Neutrophil (primary cell): ENCODE results near the gene PTPA.

Source experiments
- H3K27ac ChIP-seq: fragments of 200-600 bp; sonication (generic); 2 replicates; pipeline ENCODE4 v1.5.1; 2016; ENCODE audit warnings: mild to moderate bottlenecking, moderate library complexity
- H3K27me3 ChIP-seq: fragments of 200-600 bp; sonication (generic); 2 replicates; pipeline ENCODE4 v1.6.0; 2016; ENCODE audit warnings: mild to moderate bottlenecking
- H3K36me3 ChIP-seq: fragments of 200-600 bp; sonication (generic); 2 replicates; pipeline ENCODE4 v1.5.1; 2017
- H3K4me1 ChIP-seq, 2 experiments: fragments of 200-600 bp in 1 of 2; sonication (generic) in 1 of 2; 1 replicate in 1 of 2; 2 replicates in 1 of 2; pipeline versions ENCODE4 v1.5.1 to v1.6.1; 2013 to 2016; ENCODE audit warnings: low read depth in 1 of 2, low read length in 1 of 2, mild to moderate bottlenecking in 1 of 2, moderate library complexity in 1 of 2; ENCODE audit not compliant: control insufficient read depth in 1 of 2, insufficient read depth in 1 of 2
- H3K4me3 ChIP-seq, 2 experiments: fragments of 200-600 bp in 1 of 2; sonication (generic) in 1 of 2; 1 replicate in 1 of 2; 2 replicates in 1 of 2; pipeline ENCODE4 v1.5.1; 2013 to 2016; ENCODE audit warnings: low read depth in 1 of 2, low read length in 1 of 2, mild to moderate bottlenecking in 1 of 2, moderate library complexity in 1 of 2
- H3K9me3 ChIP-seq: fragments of 200-600 bp; sonication (generic); 2 replicates; pipeline ENCODE4 v1.5.1; 2016
- TF ChIP-seq, protein P1 (sequence below): fragments of 200-600 bp; sonication (generic); IDR thresholded peaks from 2 replicates; pipeline ENCODE4 v1.5.1; 2016; ENCODE audit warnings: antibody characterized with exemption

Gene PTPA

DNA sequence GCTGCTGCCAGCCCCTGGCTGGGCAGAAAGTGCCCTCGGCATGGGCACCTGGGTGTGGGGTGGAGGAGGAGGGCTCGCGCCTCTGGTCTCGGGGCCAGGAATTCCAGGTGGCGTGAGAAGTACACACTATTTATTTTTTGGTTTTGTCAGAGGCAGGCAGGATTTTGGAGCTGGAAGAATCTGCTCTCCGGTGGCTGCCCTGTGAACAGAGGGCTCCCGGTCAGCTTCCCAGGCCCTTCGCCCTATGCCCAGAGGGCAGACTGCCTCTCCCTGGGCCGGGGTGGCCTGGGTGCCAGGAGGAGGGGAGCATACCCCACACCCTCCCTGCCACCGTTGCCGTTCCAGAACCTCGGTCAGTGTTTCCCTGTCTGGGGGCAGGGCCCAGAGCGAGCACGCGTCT, 22.0 kb upstream of the PTPA start:
- TF ChIP-seq, protein P1, sequence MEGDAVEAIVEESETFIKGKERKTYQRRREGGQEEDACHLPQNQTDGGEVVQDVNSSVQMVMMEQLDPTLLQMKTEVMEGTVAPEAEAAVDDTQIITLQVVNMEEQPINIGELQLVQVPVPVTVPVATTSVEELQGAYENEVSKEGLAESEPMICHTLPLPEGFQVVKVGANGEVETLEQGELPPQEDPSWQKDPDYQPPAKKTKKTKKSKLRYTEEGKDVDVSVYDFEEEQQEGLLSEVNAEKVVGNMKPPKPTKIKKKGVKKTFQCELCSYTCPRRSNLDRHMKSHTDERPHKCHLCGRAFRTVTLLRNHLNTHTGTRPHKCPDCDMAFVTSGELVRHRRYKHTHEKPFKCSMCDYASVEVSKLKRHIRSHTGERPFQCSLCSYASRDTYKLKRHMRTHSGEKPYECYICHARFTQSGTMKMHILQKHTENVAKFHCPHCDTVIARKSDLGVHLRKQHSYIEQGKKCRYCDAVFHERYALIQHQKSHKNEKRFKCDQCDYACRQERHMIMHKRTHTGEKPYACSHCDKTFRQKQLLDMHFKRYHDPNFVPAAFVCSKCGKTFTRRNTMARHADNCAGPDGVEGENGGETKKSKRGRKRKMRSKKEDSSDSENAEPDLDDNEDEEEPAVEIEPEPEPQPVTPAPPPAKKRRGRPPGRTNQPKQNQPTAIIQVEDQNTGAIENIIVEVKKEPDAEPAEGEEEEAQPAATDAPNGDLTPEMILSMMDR, result no peak

GRCh38 chr9:129093602-129094386, 17.4 kb upstream of the PTPA start:
- no peak overlapping the region for H3K4me3 ChIP-seq
- TF ChIP-seq, protein P1, result no peak
- H3K27ac ChIP-seq, result no peak overlapping the region
- H3K36me3 ChIP-seq, result peaks cover 39% of the 10 kb centered on the region
- H3K4me1 ChIP-seq, result no peaks in the 10 kb centered on the region
- H3K9me3 ChIP-seq, result no peaks in the 10 kb centered on the region
- no peaks in the 10 kb centered on the region for H3K27me3 ChIP-seq

More for the DNA sequence above, 22.0 kb upstream of the PTPA start:
- Histone ChIP-seq H3K27me3 (no peaks in the 10 kb centered on the region), H3K4me3 (no peak overlapping the region), H3K9me3 (no peaks in the 10 kb centered on the region), H3K36me3 (peaks cover 46% of the 10 kb centered on the region), H3K27ac (no peak overlapping the region), H3K4me1 (no peaks in the 10 kb centered on the region)

GRCh38 chr9:129094387-129095169, 16.6 kb upstream of the PTPA start:
- peaks cover 31% of the 10 kb centered on the region for H3K36me3 ChIP-seq
- no peak overlapping the region for H3K27ac ChIP-seq
- no peaks in the 10 kb centered on the region for H3K4me1 ChIP-seq
- H3K9me3 ChIP-seq, result no peaks in the 10 kb centered on the region
- no peaks in the 10 kb centered on the region for H3K27me3 ChIP-seq
- TF ChIP-seq, protein P1, result no peak
- H3K4me3 ChIP-seq, result no peak overlapping the region

- Histone ChIP-seq H3K36me3 (peaks cover 28% of the 10 kb centered on the region), H3K27ac (no peak overlapping the region), H3K4me1 (no peaks in the 10 kb centered on the region), H3K9me3 (no peaks in the 10 kb centered on the region), H3K27me3 (no peaks in the 10 kb centered on the region), H3K4me3 (no peak overlapping the region)
- TF ChIP-seq, protein P1, result no peak
Observed at GRCh38 chr9:129095170-129095667, 16.0 kb upstream of the PTPA start.

DNA sequence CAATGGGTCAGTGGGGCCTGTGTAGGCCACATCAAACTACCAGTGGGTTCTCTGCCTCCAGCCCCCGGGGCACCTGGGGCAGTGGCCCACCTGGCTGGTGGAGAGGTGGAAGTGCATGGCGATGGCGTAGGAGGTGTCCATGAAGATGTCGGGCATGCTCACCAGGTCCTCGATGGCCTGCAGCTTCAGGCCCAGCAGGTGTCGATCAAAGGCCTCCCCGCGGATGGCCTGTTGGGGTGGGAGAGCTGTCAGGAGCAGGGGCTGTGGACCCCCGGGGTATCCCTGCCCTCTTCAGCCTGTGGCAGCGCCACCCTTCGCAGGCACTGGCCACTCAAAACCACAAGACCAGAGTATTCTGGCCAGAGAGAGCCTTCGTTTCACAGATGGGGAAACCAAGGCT, 15.3 kb upstream of the PTPA start:
- no peak overlapping the region for H3K27ac ChIP-seq
- no peak overlapping the region for H3K4me3 ChIP-seq
- H3K4me1 ChIP-seq, result no peaks in the 10 kb centered on the region

More for the DNA sequence above, 15.3 kb upstream of the PTPA start:
- Histone ChIP-seq H3K27me3 (no peaks in the 10 kb centered on the region), H3K36me3 (peaks cover 22% of the 10 kb centered on the region), H3K9me3 (no peaks in the 10 kb centered on the region)
- TF ChIP-seq, protein P1, result no peak
